ENCODE results near the gene SLC5A10.

Gene SLC5A10

GRCh38 chr17:18993905-18994526 lies 42.1 kb downstream of the SLC5A10 start:
- Mint-ChIP-seq H3K4me1 (peaks cover 7% of the 10 kb centered on the region), H3K9me3 (peaks cover 16% of the 10 kb centered on the region), H3K27ac (peak overlapping the region; percentile 79 to 97 (median 94)), H3K4me3 (peak overlapping the region in 1 of 3 experiments; percentile 26), H3K36me3 (ENCODE audit: low read depth) (peaks cover 10% of the 10 kb centered on the region), H3K27me3 (ENCODE audit: low read depth) (no peaks in the 10 kb centered on the region)
- TF ChIP-seq CTCF (IDR thresholded peaks at IDR 0.05; ENCODE audit: unreplicated experiment in 3 of 3): no peak

GRCh38 chr17:18994631-18995030 lies 42.7 kb downstream of the SLC5A10 start:
- Mint-ChIP-seq H3K4me1 (peaks cover 7% of the 10 kb centered on the region), H3K4me3 (no peak overlapping the region), H3K27me3 (ENCODE audit: low read depth) (no peaks in the 10 kb centered on the region), H3K27ac (peak overlapping the region; percentile 79 to 97 (median 94)), H3K9me3 (peaks cover 16% of the 10 kb centered on the region), H3K36me3 (ENCODE audit: low read depth) (peaks cover 10% of the 10 kb centered on the region)
- TF ChIP-seq CTCF (IDR thresholded peaks at IDR 0.05; ENCODE audit: unreplicated experiment in 3 of 3): no peak

GRCh38 chr17:18995220-18995619 lies 43.3 kb downstream of the SLC5A10 start:
- Mint-ChIP-seq H3K9me3 (peaks cover 16% of the 10 kb centered on the region), H3K27ac (peak overlapping the region in 1 of 3 experiments; percentile 97), H3K27me3 (ENCODE audit: low read depth) (no peaks in the 10 kb centered on the region), H3K36me3 (ENCODE audit: low read depth) (peaks cover 10% of the 10 kb centered on the region), H3K4me1 (peaks cover 7% of the 10 kb centered on the region), H3K4me3 (no peak overlapping the region)
- TF ChIP-seq CTCF (IDR thresholded peaks at IDR 0.05; ENCODE audit: unreplicated experiment in 3 of 3): no peak

GRCh38 chr17:18996458-18996857 lies 44.5 kb downstream of the SLC5A10 start:
- Mint-ChIP-seq H3K4me1 (peaks cover 7% of the 10 kb centered on the region), H3K4me3 (no peak overlapping the region), H3K36me3 (ENCODE audit: low read depth) (peaks cover 10% of the 10 kb centered on the region), H3K9me3 (peaks cover 16% of the 10 kb centered on the region), H3K27me3 (ENCODE audit: low read depth) (no peaks in the 10 kb centered on the region), H3K27ac (peak overlapping the region in 1 of 3 experiments; percentile 68)
- no peak for TF ChIP-seq CTCF (IDR thresholded peaks at IDR 0.05; ENCODE audit: unreplicated experiment in 3 of 3)

GRCh38 chr17:18997650-18998196 lies 45.8 kb downstream of the SLC5A10 start:
- Mint-ChIP-seq H3K27me3 (ENCODE audit: low read depth) (peaks cover 6% of the 10 kb centered on the region), H3K36me3 (ENCODE audit: low read depth) (peaks cover 10% of the 10 kb centered on the region), H3K9me3 (peaks cover 16% of the 10 kb centered on the region), H3K4me3 (no peak overlapping the region), H3K4me1 (peaks cover 15% of the 10 kb centered on the region), H3K27ac (peak overlapping the region in 1 of 3 experiments; percentile 39)
- TF ChIP-seq CTCF (IDR thresholded peaks at IDR 0.05; ENCODE audit: unreplicated experiment in 3 of 3): no peak

- Mint-ChIP-seq H3K27ac (no peak overlapping the region), H3K9me3 (peaks cover 12% of the 10 kb centered on the region), H3K4me3 (no peak overlapping the region), H3K4me1 (peaks cover 8% of the 10 kb centered on the region), H3K36me3 (ENCODE audit: low read depth) (peaks cover 10% of the 10 kb centered on the region), H3K27me3 (ENCODE audit: low read depth) (peaks cover 11% of the 10 kb centered on the region)
- no peak for TF ChIP-seq CTCF (IDR thresholded peaks at IDR 0.05; ENCODE audit: unreplicated experiment in 3 of 3)
Measured at GRCh38 chr17:18999394-18999793, 47.4 kb downstream of the SLC5A10 start.

Measured in nephron (organoid).